ENCODE measurements around the gene CLDN3. TPM values are rescaled to one million over a fixed set of nuclear protein-coding genes. Genes with fewer than 3 reads are reported as not detected.
"Not testable (repeated sequence)": the region's sequence is repeated elsewhere in the genome, so short reads cannot be mapped to it uniquely, and the experiment has no call there.

The CLDN3 gene
- total RNA-seq, 1 experiment from 2014 or later, result not detected

- Mint-ChIP-seq H3K9me3 (ENCODE audit: unreplicated experiment) (no peaks in the 10 kb centered on the region), H3K27me3 (ENCODE audit: insufficient read depth, unreplicated experiment) (no peaks in the 10 kb centered on the region), H3K4me1 (ENCODE audit: insufficient read depth, unreplicated experiment) (peaks cover 8% of the 10 kb centered on the region), H3K27ac (ENCODE audit: low read depth, unreplicated experiment) (no peak overlapping the region), H3K4me3 (ENCODE audit: unreplicated experiment) (no peak overlapping the region), H3K36me3 (ENCODE audit: insufficient read depth, unreplicated experiment) (no peaks in the 10 kb centered on the region)
- BruUV-seq (replicated peaks), result no TSS peak
- TF ChIP-seq CTCF (IDR thresholded peaks at IDR 0.05; ENCODE audit: unreplicated experiment), result no peak
- intact Hi-C loops (cut with micrococcal nuclease), result no loop called here
- ChIA-PET CTCF (no interaction called here), POLR2A (interaction anchor here (0.7 kb wide), 2 partner anchors 43 to 299 kb away, joined by 3 read pairs; no protein-coding TSS in a partner anchor)
- no peak for DNase-seq (ENCODE audit: unreplicated experiment)
These were observed 19.0 kb upstream of the CLDN3 start for GRCh38 chr7:73789051-73789450.

GRCh38 chr7:73787786-73788048, 17.6 kb upstream of the CLDN3 start:
- H3K27me3 Mint-ChIP-seq (ENCODE audit: insufficient read depth, unreplicated experiment); H3K4me3 Mint-ChIP-seq (ENCODE audit: unreplicated experiment); H3K27ac Mint-ChIP-seq (ENCODE audit: low read depth, unreplicated experiment); H3K4me1 Mint-ChIP-seq (ENCODE audit: insufficient read depth, unreplicated experiment); BruUV-seq (replicated peaks); DNase-seq (ENCODE audit: unreplicated experiment); H3K9me3 Mint-ChIP-seq (ENCODE audit: unreplicated experiment); H3K36me3 Mint-ChIP-seq (ENCODE audit: insufficient read depth, unreplicated experiment); intact Hi-C loops (cut with micrococcal nuclease); POLR2A ChIA-PET: not testable (repeated sequence)
- CTCF ChIA-PET, result interaction anchor here (0.6 to 0.7 kb wide), 2 partner anchors 55 to 92 kb away, joined by 3 read pairs; no protein-coding TSS in a partner anchor

GRCh38 chr7:73786588-73786987, 16.5 kb upstream of the CLDN3 start:
- Mint-ChIP-seq H3K36me3 (ENCODE audit: insufficient read depth, unreplicated experiment) (no peaks in the 10 kb centered on the region), H3K27me3 (ENCODE audit: insufficient read depth, unreplicated experiment) (no peaks in the 10 kb centered on the region), H3K9me3 (ENCODE audit: unreplicated experiment) (no peaks in the 10 kb centered on the region), H3K27ac (ENCODE audit: low read depth, unreplicated experiment) (no peak overlapping the region), H3K4me3 (ENCODE audit: unreplicated experiment) (no peak overlapping the region), H3K4me1 (ENCODE audit: insufficient read depth, unreplicated experiment) (no peaks in the 10 kb centered on the region)
- no TSS peak for BruUV-seq (replicated peaks)
- no peak for DNase-seq (ENCODE audit: unreplicated experiment)
- CTCF ChIA-PET, result interaction anchor here (0.8 to 1.0 kb wide), 2 partner anchors 52 to 75 kb away, joined by 3 to 6 read pairs; no protein-coding TSS in a partner anchor
- POLR2A ChIA-PET, result no interaction called here
- intact Hi-C loops (cut with micrococcal nuclease), result no loop called here
- no peak for TF ChIP-seq CTCF (IDR thresholded peaks at IDR 0.05; ENCODE audit: unreplicated experiment)

- no peak overlapping the region for H3K27ac Mint-ChIP-seq (ENCODE audit: low read depth, unreplicated experiment)
- H3K4me3 Mint-ChIP-seq (ENCODE audit: unreplicated experiment), result no peak overlapping the region
- H3K9me3 Mint-ChIP-seq (ENCODE audit: unreplicated experiment), result no peaks in the 10 kb centered on the region
- TF ChIP-seq CTCF (IDR thresholded peaks at IDR 0.05; ENCODE audit: unreplicated experiment), result no peak
- no TSS peak for BruUV-seq (replicated peaks)
- ChIA-PET CTCF (interaction anchor here (0.9 kb wide), 1 partner anchor 76 kb away, joined by 4 read pairs; no protein-coding TSS in a partner anchor), POLR2A (no interaction called here)
- no peaks in the 10 kb centered on the region for H3K27me3 Mint-ChIP-seq (ENCODE audit: insufficient read depth, unreplicated experiment)
- DNase-seq (ENCODE audit: unreplicated experiment), result no peak
- no peaks in the 10 kb centered on the region for H3K4me1 Mint-ChIP-seq (ENCODE audit: insufficient read depth, unreplicated experiment)
- H3K36me3 Mint-ChIP-seq (ENCODE audit: insufficient read depth, unreplicated experiment), result no peaks in the 10 kb centered on the region
- intact Hi-C loops (cut with micrococcal nuclease), result loop anchor here (1.0 kb wide), 1 partner anchor 76 kb away; no protein-coding TSS in a partner anchor
These were observed 9.4 kb upstream of the CLDN3 start for GRCh38 chr7:73779517-73779916.

- no peak overlapping the region for H3K27ac Mint-ChIP-seq (ENCODE audit: low read depth, unreplicated experiment)
- intact Hi-C loops (cut with micrococcal nuclease), result loop anchor here (1.0 kb wide), 1 partner anchor 76 kb away; no protein-coding TSS in a partner anchor
- H3K4me3 Mint-ChIP-seq (ENCODE audit: unreplicated experiment), result no peak overlapping the region
- no TSS peak for BruUV-seq (replicated peaks)
- CTCF ChIA-PET, result no interaction called here
- H3K4me1 Mint-ChIP-seq (ENCODE audit: insufficient read depth, unreplicated experiment), result no peaks in the 10 kb centered on the region
- H3K36me3 Mint-ChIP-seq (ENCODE audit: insufficient read depth, unreplicated experiment), result no peaks in the 10 kb centered on the region
- no peak for DNase-seq (ENCODE audit: unreplicated experiment)
- TF ChIP-seq CTCF (IDR thresholded peaks at IDR 0.05; ENCODE audit: unreplicated experiment), result no peak
- H3K9me3 Mint-ChIP-seq (ENCODE audit: unreplicated experiment), result no peaks in the 10 kb centered on the region
- POLR2A ChIA-PET, result no interaction called here
- no peaks in the 10 kb centered on the region for H3K27me3 Mint-ChIP-seq (ENCODE audit: insufficient read depth, unreplicated experiment)
These were observed 8.8 kb upstream of the CLDN3 start for GRCh38 chr7:73778801-73779389.

Measured in MCF 10A (cell line).